Gastrocnemius medialis (tissue), 4 donors: ENCODE measurements around the gene WDFY2.

ENCODE experiments used
- POLR2A ChIP-seq, 2 donors: fragments of 450-650 bp; IDR thresholded peaks; one replicate each; pipeline ENCODE4 v1.6.1; 2017; ENCODE audit warnings: antibody characterized with exemption in 2 of 2, mild to moderate bottlenecking in 2 of 2, moderate library complexity in 2 of 2
- TF ChIP-seq, protein P1 (sequence below), 5 experiments: fragments of 450-650 bp in 3 of 5; fragments of 200-600 bp in 2 of 5; sonication (generic) in 2 of 5; IDR thresholded peaks in 4 of 5; conservative IDR thresholded peaks in 1 of 5; 1 replicate in 4 of 5; 2 replicates in 1 of 5; pipeline ENCODE4 v1.5.1; 2016 to 2019; ENCODE audit warnings: antibody characterized with exemption in 5 of 5, mild to moderate bottlenecking in 3 of 5, moderate library complexity in 3 of 5

DNA sequence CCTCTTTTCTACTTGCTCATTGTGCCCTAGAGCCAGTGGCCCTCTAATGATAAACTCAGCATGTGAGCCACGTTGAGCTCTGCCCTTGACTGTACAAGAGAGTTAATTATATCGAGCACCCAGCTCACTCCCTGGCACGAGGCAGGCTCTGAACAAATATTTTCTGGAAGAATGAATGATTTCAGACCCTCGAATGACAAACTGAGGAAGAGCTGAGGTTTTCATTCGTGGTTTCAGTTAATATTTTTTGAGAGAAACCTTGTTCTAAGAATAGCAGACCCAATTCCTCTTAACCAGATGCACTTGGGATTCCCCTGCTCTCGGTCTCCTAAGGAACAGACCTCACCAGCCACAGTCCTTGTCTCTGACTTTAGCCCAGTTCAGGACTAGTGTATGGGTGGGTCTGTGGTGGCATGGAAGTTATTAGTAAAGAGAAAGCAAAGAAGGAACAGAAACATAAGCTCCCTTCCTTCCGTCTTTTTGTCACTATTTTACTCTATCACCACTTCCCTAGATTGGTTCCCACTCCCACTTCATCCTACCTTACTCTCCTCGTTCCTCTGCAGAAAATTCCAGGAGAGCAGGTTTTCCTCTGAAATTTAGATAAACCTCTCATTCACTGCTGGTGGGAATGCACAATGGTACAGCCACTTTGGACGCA lies 22.1 kb upstream of the WDFY2 start:
- TF ChIP-seq, protein P1, sequence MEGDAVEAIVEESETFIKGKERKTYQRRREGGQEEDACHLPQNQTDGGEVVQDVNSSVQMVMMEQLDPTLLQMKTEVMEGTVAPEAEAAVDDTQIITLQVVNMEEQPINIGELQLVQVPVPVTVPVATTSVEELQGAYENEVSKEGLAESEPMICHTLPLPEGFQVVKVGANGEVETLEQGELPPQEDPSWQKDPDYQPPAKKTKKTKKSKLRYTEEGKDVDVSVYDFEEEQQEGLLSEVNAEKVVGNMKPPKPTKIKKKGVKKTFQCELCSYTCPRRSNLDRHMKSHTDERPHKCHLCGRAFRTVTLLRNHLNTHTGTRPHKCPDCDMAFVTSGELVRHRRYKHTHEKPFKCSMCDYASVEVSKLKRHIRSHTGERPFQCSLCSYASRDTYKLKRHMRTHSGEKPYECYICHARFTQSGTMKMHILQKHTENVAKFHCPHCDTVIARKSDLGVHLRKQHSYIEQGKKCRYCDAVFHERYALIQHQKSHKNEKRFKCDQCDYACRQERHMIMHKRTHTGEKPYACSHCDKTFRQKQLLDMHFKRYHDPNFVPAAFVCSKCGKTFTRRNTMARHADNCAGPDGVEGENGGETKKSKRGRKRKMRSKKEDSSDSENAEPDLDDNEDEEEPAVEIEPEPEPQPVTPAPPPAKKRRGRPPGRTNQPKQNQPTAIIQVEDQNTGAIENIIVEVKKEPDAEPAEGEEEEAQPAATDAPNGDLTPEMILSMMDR (IDR thresholded peaks at IDR 0.05 in 4 of 5, conservative IDR thresholded peaks at IDR 0.05 in 1 of 5): no peak
- TF ChIP-seq POLR2A (IDR thresholded peaks at IDR 0.05): no peak
